ENCODE data around the gene ZNF507. TPM values are rescaled to one million over a fixed set of nuclear protein-coding genes. Genes with fewer than 3 reads are reported as not detected.

The ZNF507 gene
- total RNA-seq: 22.4 and 23.8 TPM in 2 replicates
- long read RNA-seq, full-length matches to known transcripts: 7 of 18 reads
- long read RNA-seq, partial matches to known transcripts: 5 of 18 reads
- long read RNA-seq, other reads (novel, unspliced or antisense): 6 of 18 reads

DNA sequence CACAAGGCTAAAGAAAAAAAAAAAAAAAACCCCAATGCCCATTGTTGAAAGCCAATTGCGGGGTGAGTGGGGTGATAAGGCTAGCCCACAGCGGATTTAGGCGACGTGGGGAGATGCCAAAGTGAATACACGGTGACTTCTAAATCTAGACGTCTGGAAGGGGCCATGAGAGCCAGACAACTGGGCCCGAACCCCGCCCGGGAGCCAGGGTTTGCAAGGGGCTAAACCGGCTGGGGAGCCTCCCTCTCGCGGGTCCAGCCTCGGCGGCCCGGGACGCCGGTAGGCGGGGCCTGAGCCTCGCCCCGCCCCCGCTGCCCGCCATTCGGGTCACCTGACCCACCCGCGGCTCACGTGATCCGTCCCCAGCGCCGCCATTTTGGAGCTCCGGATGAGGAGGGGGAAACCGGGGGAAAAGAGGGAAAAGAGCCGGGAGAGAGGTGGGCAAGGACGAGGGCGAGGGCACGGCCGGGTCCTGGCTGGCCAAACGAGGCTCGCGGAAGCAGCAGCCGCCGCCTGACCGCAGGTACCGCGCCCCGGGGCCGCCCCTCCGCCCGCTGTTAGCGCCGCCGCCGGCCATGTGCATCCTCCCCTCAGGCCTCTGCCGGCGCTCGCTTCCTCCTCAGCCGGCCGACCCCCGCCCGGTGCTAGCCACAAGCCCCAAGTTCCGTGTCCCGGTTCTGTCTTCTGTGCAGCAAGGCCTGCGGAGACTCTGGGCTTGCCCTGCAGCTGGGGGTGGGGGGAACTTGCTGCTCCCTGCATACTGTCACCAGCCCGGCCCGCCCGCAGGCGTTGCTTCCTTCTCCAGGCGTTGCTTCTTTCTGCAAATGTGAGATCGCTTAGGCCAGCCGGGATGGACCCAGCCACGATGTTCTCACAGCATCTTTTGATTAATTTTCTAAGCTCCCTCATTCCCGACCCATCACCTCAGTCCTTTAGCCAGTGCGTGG lies at the start of gene ZNF507:
Gene ZNF507 (plus strand): TSS at position 350 of the 947 bp plus-strand sequence. CDS start 7,221 bp downstream, outside the sequence.
- Mint-ChIP-seq H3K4me1 (ENCODE audit: unreplicated experiment) (peaks cover 30% of the 10 kb centered on the region), H3K4me3 (ENCODE audit: unreplicated experiment) (peak within 1 kb of the TSS; percentile 98), H3K27ac (ENCODE audit: unreplicated experiment) (peak within 1 kb of the TSS; percentile 94), H3K9me3 (ENCODE audit: unreplicated experiment) (no peaks in the 10 kb centered on the region), H3K36me3 (ENCODE audit: unreplicated experiment) (peaks cover 16% of the 10 kb centered on the region), H3K27me3 (ENCODE audit: unreplicated experiment) (no peaks in the 10 kb centered on the region)
- no peak for TF ChIP-seq CTCF (IDR thresholded peaks at IDR 0.05)
- peak; percentile 95 for DNase-seq (ENCODE audit: extremely low spot score, unreplicated experiment)

GRCh38 chr19:32296694-32297093 lies 48.7 kb upstream of the ZNF507 start:
- no peaks in the 10 kb centered on the region for H3K27me3 Mint-ChIP-seq (ENCODE audit: unreplicated experiment)
- TF ChIP-seq CTCF (IDR thresholded peaks at IDR 0.05): no peak
- H3K4me3 Mint-ChIP-seq (ENCODE audit: unreplicated experiment): no peak overlapping the region
- no peak overlapping the region for H3K27ac Mint-ChIP-seq (ENCODE audit: unreplicated experiment)
- peaks cover 21% of the 10 kb centered on the region for H3K9me3 Mint-ChIP-seq (ENCODE audit: unreplicated experiment)
- H3K4me1 Mint-ChIP-seq (ENCODE audit: unreplicated experiment): no peaks in the 10 kb centered on the region
- no peaks in the 10 kb centered on the region for H3K36me3 Mint-ChIP-seq (ENCODE audit: unreplicated experiment)
- no peak for DNase-seq (ENCODE audit: extremely low spot score, unreplicated experiment)

- no peak overlapping the region for H3K4me3 Mint-ChIP-seq (ENCODE audit: unreplicated experiment)
- peaks cover 31% of the 10 kb centered on the region for H3K9me3 Mint-ChIP-seq (ENCODE audit: unreplicated experiment)
- H3K27me3 Mint-ChIP-seq (ENCODE audit: unreplicated experiment): no peaks in the 10 kb centered on the region
- no peak overlapping the region for H3K27ac Mint-ChIP-seq (ENCODE audit: unreplicated experiment)
- DNase-seq (ENCODE audit: extremely low spot score, unreplicated experiment): no peak
- no peaks in the 10 kb centered on the region for H3K4me1 Mint-ChIP-seq (ENCODE audit: unreplicated experiment)
- H3K36me3 Mint-ChIP-seq (ENCODE audit: unreplicated experiment): peaks cover 2% of the 10 kb centered on the region
- no peak for TF ChIP-seq CTCF (IDR thresholded peaks at IDR 0.05)
These were observed 42.6 kb upstream of the ZNF507 start for GRCh38 chr19:32302778-32303177.

DNA sequence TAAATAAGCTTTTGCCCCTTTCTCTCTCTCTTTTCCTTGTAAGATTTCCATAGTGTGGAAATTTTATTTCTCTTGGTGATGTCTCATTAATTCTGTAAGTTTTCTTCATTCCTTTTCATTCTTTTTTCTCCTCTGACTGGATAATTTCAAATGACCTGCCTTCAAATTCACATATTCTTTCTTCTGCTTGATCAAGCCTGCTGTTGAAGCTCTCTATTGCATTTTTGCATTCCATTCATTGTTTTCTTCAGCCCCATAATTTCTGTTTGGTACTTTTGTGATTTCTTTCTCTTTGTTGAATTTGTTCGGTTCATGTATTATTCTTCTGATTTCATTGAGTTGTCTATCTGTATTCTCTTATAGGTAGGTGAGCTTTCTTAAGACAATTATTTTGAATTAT lies 42.2 kb upstream of the ZNF507 start:
- peaks cover 31% of the 10 kb centered on the region for H3K9me3 Mint-ChIP-seq (ENCODE audit: unreplicated experiment)
- H3K27ac Mint-ChIP-seq (ENCODE audit: unreplicated experiment): no peak overlapping the region
- no peak for TF ChIP-seq CTCF (IDR thresholded peaks at IDR 0.05)
- peaks cover 2% of the 10 kb centered on the region for H3K36me3 Mint-ChIP-seq (ENCODE audit: unreplicated experiment)
- no peak overlapping the region for H3K4me3 Mint-ChIP-seq (ENCODE audit: unreplicated experiment)
- no peak for DNase-seq (ENCODE audit: extremely low spot score, unreplicated experiment)
- H3K27me3 Mint-ChIP-seq (ENCODE audit: unreplicated experiment): no peaks in the 10 kb centered on the region
- H3K4me1 Mint-ChIP-seq (ENCODE audit: unreplicated experiment): no peaks in the 10 kb centered on the region

GRCh38 chr19:32307591-32307990 lies 37.8 kb upstream of the ZNF507 start:
- Mint-ChIP-seq H3K27me3 (ENCODE audit: unreplicated experiment) (no peaks in the 10 kb centered on the region), H3K9me3 (ENCODE audit: unreplicated experiment) (peaks cover 7% of the 10 kb centered on the region), H3K4me1 (ENCODE audit: unreplicated experiment) (no peaks in the 10 kb centered on the region), H3K27ac (ENCODE audit: unreplicated experiment) (no peak overlapping the region), H3K4me3 (ENCODE audit: unreplicated experiment) (no peak overlapping the region), H3K36me3 (ENCODE audit: unreplicated experiment) (peaks cover 2% of the 10 kb centered on the region)
- TF ChIP-seq CTCF (IDR thresholded peaks at IDR 0.05): no peak
- DNase-seq (ENCODE audit: extremely low spot score, unreplicated experiment): peak; percentile 36
